GM20431 (cell line): ENCODE results near the gene CYP17A1.

Source experiments
- in situ Hi-C: fragments of 300-500 bp; cut with MseI, MboI; formaldehyde crosslinking; loops from one replicate; pipeline ENCODE4 v1.15.0; 2020; ENCODE audit warnings: low sequenced_read_pairs; ENCODE audit not compliant: unreplicated experiment

The CYP17A1 gene

GRCh38 chr10:102781090-102781920 is 55.9 kb downstream of the CYP17A1 start:
- in situ Hi-C loops, result no loop called here
